Upper lobe of left lung (tissue), 6 donors: ENCODE measurements around the gene ACACA. TPM values are rescaled to one million over a fixed set of nuclear protein-coding genes. Genes with fewer than 3 reads are reported as not detected.

ENCODE experiments used
- ATAC-seq, 2 donors: fragments of 200-7000 bp; cut with Tn5 transposase; one replicate each; pipeline ENCODE4 v1.9.1; 2022; ENCODE audit warnings: mild to moderate bottlenecking in 2 of 2, moderate library complexity in 2 of 2; ENCODE audit not compliant: low FRiP score in 2 of 2
- DNase-seq, 2 donors: peaks; one replicate each; pipeline ENCODE4 v3.0.0-alpha.2; 2019 to 2020
- H3K27ac ChIP-seq, 4 donors: fragments of 200-600 bp; sonication (generic); one replicate each; pipeline ENCODE4 v1.5.1; 2016 to 2019
- H3K27me3 ChIP-seq, 4 donors: fragments of 200-600 bp; sonication (generic); one replicate each; pipeline ENCODE4 v1.5.1; 2017 to 2019
- H3K36me3 ChIP-seq, 4 donors: fragments of 200-600 bp; sonication (generic); one replicate each; pipeline ENCODE4 v1.5.1; 2016 to 2019
- H3K4me1 ChIP-seq, 4 donors: fragments of 200-600 bp; sonication (generic); one replicate each; pipeline ENCODE4 v1.5.1; 2018 to 2019
- H3K4me3 ChIP-seq, 4 donors: fragments of 200-600 bp; sonication (generic); one replicate each; pipeline ENCODE4 v1.5.1; 2017 to 2019; ENCODE audit warnings: mild to moderate bottlenecking in 2 of 4, moderate library complexity in 1 of 4
- H3K9me3 ChIP-seq, 4 donors: fragments of 200-600 bp; sonication (generic); one replicate each; pipeline ENCODE4 v1.5.1; 2018 to 2019
- CTCF ChIP-seq, 6 experiments: fragments of 450-650 bp in 4 of 6; fragments of 200-600 bp in 2 of 6; sonication (generic) in 2 of 6; IDR thresholded peaks; one replicate each; pipeline ENCODE4 v1.5.1; 2016 to 2019; ENCODE audit warnings: antibody characterized with exemption in 6 of 6
- EP300 ChIP-seq, 4 donors: sonication (generic); formaldehyde crosslinking; IDR thresholded peaks; one replicate each; pipeline ENCODE4 v1.5.1; 2017; ENCODE audit warnings: antibody characterized with exemption in 4 of 4, control low read depth in 2 of 4
- POLR2A ChIP-seq, 4 donors: fragments of 450-650 bp; IDR thresholded peaks; one replicate each; pipeline ENCODE4 v1.5.1; 2016 to 2017; ENCODE audit warnings: antibody characterized with exemption in 4 of 4, mild to moderate bottlenecking in 2 of 4
- POLR2AphosphoS5 ChIP-seq, 2 donors: sonication (generic); formaldehyde crosslinking; IDR thresholded peaks; one replicate each; pipeline ENCODE4 v1.5.1; 2017; ENCODE audit warnings: antibody characterized with exemption in 2 of 2
- WGBS, 2 donors: methylation state at CpG; one replicate each; pipeline ENCODE4 v1.1.5; 2017 to 2018; 5-methylcytosine and 5-hydroxymethylcytosine counted together
- total RNA-seq, 6 donors: library from RNA; depleted of rRNA in 4 of 6; stranded (reverse); fragments of >200 nt in 4 of 6; gene quantifications; one replicate each; pipeline versions ENCODE4 v1.1.0 to v1.2.1, GENCODE V29; 2016 to 2021
- donor health status: DM: no; HTN: no; CAD: no; lungs with moderate emphysema.
- donor health status: DM: no; HTN: yes; CAD: no; lungs with severe emphysema.

Gene ACACA
- total RNA-seq, 6 donors from 2014 or later: 55.7 to 129 (median 91.9) TPM

GRCh38 chr17:37440424-37440823 is 33.8 kb upstream of the ACACA start:
- no peaks in the 10 kb centered on the region for H3K4me1 ChIP-seq
- ATAC-seq (no peak), DNase-seq (no peak)
- H3K9me3 ChIP-seq: no peaks in the 10 kb centered on the region
- 96% methylated on average over 2 of the region's 2 CpGs for WGBS, 2 donors
- H3K27me3 ChIP-seq: no peaks in the 10 kb centered on the region
- H3K27ac ChIP-seq: no peak overlapping the region
- H3K4me3 ChIP-seq: no peak overlapping the region
- H3K36me3 ChIP-seq: peaks cover 22 to 86% (median 50%) of the 10 kb centered on the region in 4 donors
- TF ChIP-seq POLR2AphosphoS5 (IDR thresholded peaks at IDR 0.05): no peak
- no peak for TF ChIP-seq EP300 (IDR thresholded peaks at IDR 0.05)
- no peak for TF ChIP-seq POLR2A (IDR thresholded peaks at IDR 0.05)
- no peak for TF ChIP-seq CTCF (IDR thresholded peaks at IDR 0.05)

GRCh38 chr17:37438141-37438540 is 31.5 kb upstream of the ACACA start:
- H3K9me3 ChIP-seq: no peaks in the 10 kb centered on the region
- TF ChIP-seq POLR2AphosphoS5 (IDR thresholded peaks at IDR 0.05) (no peak), CTCF (IDR thresholded peaks at IDR 0.05) (no peak), POLR2A (IDR thresholded peaks at IDR 0.05) (no peak)
- H3K4me3 ChIP-seq: no peak overlapping the region
- H3K36me3 ChIP-seq: peaks cover 16 to 83% (median 37%) of the 10 kb centered on the region in 4 donors
- 59 to 77% methylated on average over 4 of the region's 4 CpGs for WGBS, 2 donors
- H3K4me1 ChIP-seq: no peaks in the 10 kb centered on the region
- no peak for ATAC-seq
- DNase-seq: no peak
- no peaks in the 10 kb centered on the region for H3K27me3 ChIP-seq
- no peak overlapping the region for H3K27ac ChIP-seq

GRCh38 chr17:37432671-37433070 is 26.0 kb upstream of the ACACA start:
- no peak for ATAC-seq
- TF ChIP-seq POLR2AphosphoS5 (IDR thresholded peaks at IDR 0.05) (no peak), EP300 (IDR thresholded peaks at IDR 0.05) (no peak), CTCF (IDR thresholded peaks at IDR 0.05) (no peak), POLR2A (IDR thresholded peaks at IDR 0.05) (no peak)
- H3K4me1 ChIP-seq: no peaks in the 10 kb centered on the region
- 91 to 100% methylated on average over 2 of the region's 2 CpGs for WGBS, 2 donors
- no peak overlapping the region for H3K4me3 ChIP-seq
- no peak overlapping the region for H3K27ac ChIP-seq
- H3K27me3 ChIP-seq: no peaks in the 10 kb centered on the region
- no peak for DNase-seq
- H3K9me3 ChIP-seq: no peaks in the 10 kb centered on the region
- H3K36me3 ChIP-seq: peaks cover 0 to 63% (median 21%) of the 10 kb centered on the region in 4 donors

GRCh38 chr17:37430051-37430627 is 23.5 kb upstream of the ACACA start:
- Histone ChIP-seq H3K36me3 (peaks cover 5 to 77% (median 36%) of the 10 kb centered on the region in 4 donors), H3K4me1 (no peaks in the 10 kb centered on the region), H3K27me3 (no peaks in the 10 kb centered on the region), H3K9me3 (no peaks in the 10 kb centered on the region), H3K27ac (no peak overlapping the region), H3K4me3 (no peak overlapping the region)
- 64 to 65% methylated on average over 1 of the region's 1 CpG for WGBS, 2 donors
- ATAC-seq: peak in 1 of 2 donors; percentile 56
- TF ChIP-seq POLR2AphosphoS5 (IDR thresholded peaks at IDR 0.05) (no peak), POLR2A (IDR thresholded peaks at IDR 0.05) (no peak), EP300 (IDR thresholded peaks at IDR 0.05) (no peak), CTCF (IDR thresholded peaks at IDR 0.05) (no peak)
- no peak for DNase-seq

GRCh38 chr17:37429453-37429852 is 22.8 kb upstream of the ACACA start:
- no peak for ATAC-seq
- no peak overlapping the region for H3K4me3 ChIP-seq
- H3K9me3 ChIP-seq: no peaks in the 10 kb centered on the region
- H3K27ac ChIP-seq: no peak overlapping the region
- no peak for TF ChIP-seq EP300 (IDR thresholded peaks at IDR 0.05)
- TF ChIP-seq POLR2AphosphoS5 (IDR thresholded peaks at IDR 0.05): no peak
- no peak for TF ChIP-seq POLR2A (IDR thresholded peaks at IDR 0.05)
- TF ChIP-seq CTCF (IDR thresholded peaks at IDR 0.05): no peak
- no peaks in the 10 kb centered on the region for H3K27me3 ChIP-seq
- peaks cover 5 to 80% (median 42%) of the 10 kb centered on the region in 4 donors for H3K36me3 ChIP-seq
- no peak for DNase-seq
- H3K4me1 ChIP-seq: no peaks in the 10 kb centered on the region
- 100% methylated on average over 1 of the region's 1 CpG for WGBS, 2 donors
